Endothelial cell of umbilical vein (primary cell): Measurements from ENCODE around the gene CD46. TPM values are rescaled to one million over a fixed set of nuclear protein-coding genes. Genes with fewer than 3 reads are reported as not detected.

ENCODE experiments used
- BruUV-seq: library from RNA; stranded (reverse); fragments of 400-500 nt; replicated peaks from 2 replicates; lab custom pipeline; 2021; lab: Mats Ljungman, UMichigan
- CTCF ChIA-PET: fragments of 300-600, 350-600 bp; sonication (Branson Sonifier 250); formaldehyde crosslinking; loops from one replicate; lab custom pipeline; 2021; ENCODE audit warnings: antibody characterized with exemption, inconsistent platforms; lab: Charles Lee
- POLR2A ChIA-PET: fragments of 300-600, 350-600 bp; sonication (Branson Sonifier 250); formaldehyde crosslinking; loops from one replicate; lab custom pipeline; 2021; ENCODE audit warnings: antibody characterized with exemption, inconsistent platforms; lab: Charles Lee
- DNase-seq: peaks from one replicate; pipeline ENCODE4 v3.0.0-alpha.2; 2011; ENCODE audit warnings: low read depth, low spot score
- FAIRE-seq: peaks from 2 replicates; lab custom pipeline; 2011; peaks lifted over from hg19 to GRCh38; lab: Jason Lieb, UNC
- H2AFZ ChIP-seq: 2 replicates; pipeline ENCODE4 v1.6.0; 2012; ENCODE audit warnings: low read depth, low read length, control low read depth, inconsistent platforms
- H3K27ac ChIP-seq: 2 replicates; pipeline ENCODE4 v1.5.1; 2011; ENCODE audit warnings: low read depth, mild to moderate bottlenecking, control low read depth, low read length, moderate library complexity; ENCODE audit not compliant: insufficient read depth
- H3K27me3 ChIP-seq, 2 experiments: 2 replicates each; pipeline versions ENCODE4 v1.6.0 to v1.6.1; 2011; ENCODE audit warnings: low read length in 2 of 2, mixed read lengths in 1 of 2; ENCODE audit not compliant: control insufficient read depth in 2 of 2, insufficient read depth in 2 of 2
- H3K36me3 ChIP-seq, 2 experiments: 2 replicates in 1 of 2; 3 replicates in 1 of 2; pipeline ENCODE4 v1.5.1; 2011; ENCODE audit warnings: low read length in 2 of 2, mild to moderate bottlenecking in 1 of 2, moderate library complexity in 1 of 2; ENCODE audit not compliant: control insufficient read depth in 2 of 2, insufficient read depth in 2 of 2; ENCODE audit errors: extremely low read depth in 1 of 2
- H3K4me1 ChIP-seq: 3 replicates; pipeline ENCODE4 v1.5.1; 2011; ENCODE audit warnings: mild to moderate bottlenecking, low read length; ENCODE audit not compliant: control insufficient read depth, insufficient read depth; ENCODE audit errors: extremely low read depth
- H3K4me2 ChIP-seq: 2 replicates; pipeline ENCODE4 v1.6.1; 2011; ENCODE audit warnings: low read length, control low read depth, mixed read lengths; ENCODE audit not compliant: insufficient read depth
- H3K4me3 ChIP-seq, 3 experiments: fragments of 200-600 bp in 1 of 3; sonication (generic), shearing (Covaris generic) in 1 of 3; replicated peaks in 1 of 3; 2 replicates each; pipeline ENCODE4 v1.5.1; 2011 to 2016; ENCODE audit warnings: control low read depth in 3 of 3, low read length in 3 of 3, mild to moderate bottlenecking in 2 of 3, inconsistent platforms in 1 of 3, low read depth in 1 of 3, moderate library complexity in 1 of 3; ENCODE audit not compliant: insufficient read depth in 1 of 3
- H3K79me2 ChIP-seq: 2 replicates; pipeline ENCODE4 v1.6.0; 2012; ENCODE audit warnings: low read length, inconsistent platforms; ENCODE audit not compliant: control insufficient read depth, insufficient read depth
- H3K9ac ChIP-seq: replicated peaks from 2 replicates; pipeline ENCODE3; 2011; ENCODE audit warnings: low read length, control low read depth; ENCODE audit not compliant: insufficient read depth; ENCODE audit errors: extremely low read depth
- H3K9me1 ChIP-seq: replicated peaks from 3 replicates; pipeline ENCODE4 v1.6.0; 2011; ENCODE audit warnings: mild to moderate bottlenecking, low read length; ENCODE audit not compliant: control insufficient read depth, insufficient read depth; ENCODE audit errors: extremely low read depth
- H3K9me3 ChIP-seq: replicated peaks from 2 replicates; pipeline ENCODE4 v1.5.1; 2012; ENCODE audit warnings: low read length, inconsistent platforms; ENCODE audit not compliant: control insufficient read depth, insufficient read depth
- H4K20me1 ChIP-seq: replicated peaks from 2 replicates; pipeline ENCODE3; 2011; ENCODE audit warnings: mild to moderate bottlenecking, low read length; ENCODE audit not compliant: control insufficient read depth, insufficient read depth; ENCODE audit errors: extremely low read depth
- EZH2 ChIP-seq: IDR thresholded peaks from 2 replicates; pipeline ENCODE4 v1.6.1; 2012; ENCODE audit warnings: borderline replicate concordance, low read depth, mild to moderate bottlenecking, moderate library complexity, low read length, inconsistent platforms; ENCODE audit not compliant: severe bottlenecking
- FOS ChIP-seq: IDR thresholded peaks from 2 replicates; pipeline ENCODE4 v1.6.1; 2011; ENCODE audit warnings: mild to moderate bottlenecking, low read length, moderate library complexity, borderline replicate concordance; ENCODE audit not compliant: insufficient read depth
- GATA2 ChIP-seq: IDR thresholded peaks from 2 replicates; pipeline ENCODE4 v1.7.0; 2011; ENCODE audit warnings: low read depth, mild to moderate bottlenecking, moderate library complexity, mixed read lengths, low read length; ENCODE audit not compliant: insufficient read length, insufficient read depth
- JUN ChIP-seq: IDR thresholded peaks from 2 replicates; pipeline ENCODE4 v1.6.1; 2011; ENCODE audit warnings: borderline replicate concordance, low read depth; ENCODE audit not compliant: insufficient read length, insufficient read depth
- MAX ChIP-seq: IDR thresholded peaks from 2 replicates; pipeline ENCODE4 v1.6.1; 2011; ENCODE audit not compliant: insufficient read depth, insufficient read length
- POLR2A ChIP-seq: IDR thresholded peaks from 2 replicates; pipeline ENCODE4 v1.6.1; 2012; ENCODE audit warnings: low read depth, mild to moderate bottlenecking, control low read depth, low read length
- POLR2AphosphoS5 ChIP-seq: IDR thresholded peaks from 2 replicates; pipeline ENCODE4 v1.6.1; 2012; ENCODE audit warnings: low read depth, mild to moderate bottlenecking, control low read depth, low read length, moderate library complexity; ENCODE audit not compliant: insufficient read depth
- dilution Hi-C: fragments of 300-500 bp; cut with MboI; formaldehyde crosslinking; loops from one replicate; pipeline ENCODE4 v1.15.0; 2019; ENCODE audit warnings: low sequenced_read_pairs; ENCODE audit not compliant: extremely low pct_ligation_motif_present
- intact Hi-C: fragments of 100-400 bp; cut with micrococcal nuclease; formaldehyde crosslinking; loops from one replicate; pipeline ENCODE4 v1.10.0; 2022
- polyA plus RNA-seq, 4 experiments: library from polyadenylated mRNA; depleted of rRNA in 3 of 4; stranded (reverse) in 3 of 4; unstranded in 1 of 4; fragments of >200 nt; gene quantifications; 2 replicates each; pipeline versions ENCODE4 v1.2.1 to v1.2.3, GENCODE V29; 2011 to 2012; ENCODE audit warnings: missing spikeins in 1 of 4
- total RNA-seq: library from RNA; stranded (reverse); gene quantifications from 2 replicates; pipeline ENCODE4 v1.2.3, GENCODE V29; 2021

Gene CD46
- total and polyA plus RNA-seq, 2 donors (not counting 3 experiments of a cell fraction or from before 2014, with no cell fraction given): 134 to 256 TPM

GRCh38 chr1:207755846-207756693 is 4.2 kb downstream of the CD46 start:
- dilution Hi-C loops: no loop called here
- POLR2A ChIA-PET: no interaction called here

DNA sequence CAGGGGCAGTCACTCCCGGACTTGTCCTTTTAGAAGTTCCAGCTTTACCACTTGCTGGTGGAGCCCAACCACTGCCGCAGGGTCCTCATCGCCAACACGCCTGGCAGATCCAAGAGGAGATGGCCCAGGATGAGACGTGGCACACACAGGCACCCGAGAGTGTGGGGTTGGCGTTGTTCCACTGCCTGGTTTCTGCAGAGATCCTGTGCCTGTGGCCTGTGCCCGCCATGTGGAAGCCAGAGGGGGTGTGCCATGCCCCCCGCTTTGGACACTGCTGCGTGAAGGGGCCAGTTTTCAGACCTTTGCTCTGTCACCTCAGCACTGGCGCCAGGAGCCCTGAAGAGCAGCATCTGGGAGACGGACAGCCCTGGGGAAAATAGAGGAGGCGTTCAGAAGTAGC is 10.8 kb downstream of the CD46 start:
- no peaks in the 10 kb centered on the region for H3K9me1 ChIP-seq
- H4K20me1 ChIP-seq: peaks cover 6% of the 10 kb centered on the region
- H3K9ac ChIP-seq: no peak overlapping the region
- no peaks in the 10 kb centered on the region for H3K9me3 ChIP-seq
- no peaks in the 10 kb centered on the region for H3K27me3 ChIP-seq
- ChIA-PET POLR2A (no interaction called here), CTCF (no interaction called here)
- H3K4me3 ChIP-seq: no peak overlapping the region
- no peak for FAIRE-seq
- H3K36me3 ChIP-seq: peaks cover 19 to 35% of the 10 kb centered on the region in 2 experiments
- H3K4me2 ChIP-seq: no peak overlapping the region
- H3K4me1 ChIP-seq: no peaks in the 10 kb centered on the region
- no peak overlapping the region for H2AFZ ChIP-seq
- TF ChIP-seq POLR2AphosphoS5: no peak
- no peak for TF ChIP-seq EZH2
- no peak for TF ChIP-seq GATA2
- TF ChIP-seq FOS: no peak
- no peak for TF ChIP-seq MAX
- TF ChIP-seq POLR2A: no peak
- TF ChIP-seq JUN: no peak
- H3K27ac ChIP-seq: no peak overlapping the region
- H3K79me2 ChIP-seq: peaks cover 13% of the 10 kb centered on the region
- no TSS peak for BruUV-seq
- intact Hi-C loops (no loop called here), dilution Hi-C loops (no loop called here)
- no peak for DNase-seq

More at GRCh38 chr1:207755846-207756693, 4.2 kb downstream of the CD46 start:
- Histone ChIP-seq H3K9me3 (no peaks in the 10 kb centered on the region), H2AFZ (no peak overlapping the region), H3K36me3 (peaks cover 7 to 9% of the 10 kb centered on the region in 2 experiments), H3K27ac (no peak overlapping the region), H4K20me1 (peaks cover 9% of the 10 kb centered on the region), H3K9me1 (no peaks in the 10 kb centered on the region), H3K79me2 (peaks cover 65% of the 10 kb centered on the region), H3K9ac (no peak overlapping the region), H3K4me2 (no peak overlapping the region), H3K4me1 (peaks cover 19% of the 10 kb centered on the region), H3K4me3 (no peak overlapping the region), H3K27me3 (no peaks in the 10 kb centered on the region)
- FAIRE-seq (no peak), DNase-seq (no peak)
- intact Hi-C loops: loop anchor here (10.0 kb wide), 1 partner anchor 471 kb away; no protein-coding TSS in a partner anchor
- TF ChIP-seq POLR2AphosphoS5 (no peak), POLR2A (no peak), EZH2 (no peak), FOS (no peak), JUN (no peak), MAX (no peak), GATA2 (no peak)
- BruUV-seq: no TSS peak
- CTCF ChIA-PET: interaction anchor here (1.0 kb wide), 2 partner anchors 20 to 41 kb away, joined by 3 to 5 read pairs; no protein-coding TSS in a partner anchor
